ENCODE results near the gene MPL.

GRCh38 chr1:43345120-43345519 lies 7.5 kb downstream of the MPL start:
- TF ChIP-seq CTCF (IDR thresholded peaks at IDR 0.05; ENCODE audit: insufficient read depth, low read length) (no peak), POLR2AphosphoS5 (IDR thresholded peaks at IDR 0.05; ENCODE audit: low read depth) (no peak), REST (IDR thresholded peaks at IDR 0.05; ENCODE audit: insufficient replicate concordance, low read depth) (no peak)

All from HL-60 (cell line).